ENCODE measurements around the gene PI16. TPM values are rescaled to one million over a fixed set of nuclear protein-coding genes. Genes with fewer than 3 reads are reported as not detected.

The PI16 gene
- total RNA-seq, 1 donor from 2014 or later: not detected

DNA sequence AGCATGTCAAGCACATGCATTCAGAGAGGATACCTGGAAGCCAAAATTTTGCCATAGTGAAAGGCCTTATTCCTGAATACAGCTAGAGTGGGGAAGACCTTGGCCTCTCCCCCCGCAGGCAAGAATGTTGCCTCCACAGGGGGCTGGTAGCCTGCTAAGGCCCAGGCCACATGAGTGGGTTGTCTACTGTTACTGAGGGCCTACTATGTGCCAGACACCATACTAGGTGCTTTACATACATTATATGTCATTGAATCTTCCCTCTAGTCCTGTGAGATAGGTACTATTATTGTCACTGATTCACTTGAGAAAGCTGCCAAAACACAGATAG is 642 bp upstream of the PI16 start:
- Mint-ChIP-seq H3K27ac (no peak overlapping the region), H3K9me3 (no peaks in the 10 kb centered on the region), H3K4me3 (no peak overlapping the region), H3K27me3 (peaks cover 3% of the 10 kb centered on the region), H3K36me3 (no peaks in the 10 kb centered on the region), H3K4me1 (ENCODE audit: unreplicated experiment) (no peaks in the 10 kb centered on the region)
- TF ChIP-seq, protein P1, sequence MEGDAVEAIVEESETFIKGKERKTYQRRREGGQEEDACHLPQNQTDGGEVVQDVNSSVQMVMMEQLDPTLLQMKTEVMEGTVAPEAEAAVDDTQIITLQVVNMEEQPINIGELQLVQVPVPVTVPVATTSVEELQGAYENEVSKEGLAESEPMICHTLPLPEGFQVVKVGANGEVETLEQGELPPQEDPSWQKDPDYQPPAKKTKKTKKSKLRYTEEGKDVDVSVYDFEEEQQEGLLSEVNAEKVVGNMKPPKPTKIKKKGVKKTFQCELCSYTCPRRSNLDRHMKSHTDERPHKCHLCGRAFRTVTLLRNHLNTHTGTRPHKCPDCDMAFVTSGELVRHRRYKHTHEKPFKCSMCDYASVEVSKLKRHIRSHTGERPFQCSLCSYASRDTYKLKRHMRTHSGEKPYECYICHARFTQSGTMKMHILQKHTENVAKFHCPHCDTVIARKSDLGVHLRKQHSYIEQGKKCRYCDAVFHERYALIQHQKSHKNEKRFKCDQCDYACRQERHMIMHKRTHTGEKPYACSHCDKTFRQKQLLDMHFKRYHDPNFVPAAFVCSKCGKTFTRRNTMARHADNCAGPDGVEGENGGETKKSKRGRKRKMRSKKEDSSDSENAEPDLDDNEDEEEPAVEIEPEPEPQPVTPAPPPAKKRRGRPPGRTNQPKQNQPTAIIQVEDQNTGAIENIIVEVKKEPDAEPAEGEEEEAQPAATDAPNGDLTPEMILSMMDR (conservative IDR thresholded peaks at IDR 0.05): no peak
- no peak for DNase-seq (ENCODE audit: extremely low spot score, unreplicated experiment)

DNA sequence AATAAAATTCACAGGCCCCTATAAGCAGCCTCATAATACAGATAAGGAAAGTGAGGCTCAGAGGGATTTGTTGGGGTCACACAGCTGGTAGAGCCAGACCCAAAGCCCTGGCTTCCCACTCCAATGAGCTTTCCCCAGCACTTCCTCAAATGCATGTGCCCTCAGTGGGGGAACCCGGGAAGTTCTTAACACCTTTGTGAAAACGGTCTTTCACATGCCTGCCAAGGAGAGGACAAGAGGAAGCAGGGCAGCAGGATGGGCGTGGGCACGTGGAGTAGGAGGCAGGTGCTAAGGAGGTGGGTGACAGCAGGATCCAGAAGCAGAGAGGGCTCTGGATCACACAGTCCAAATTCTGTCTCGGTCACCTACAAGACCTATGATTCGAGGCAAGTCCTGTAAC is 598 bp downstream of the PI16 start:
- TF ChIP-seq, protein P1 (conservative IDR thresholded peaks at IDR 0.05): no peak
- H3K27me3 Mint-ChIP-seq: peaks cover 3% of the 10 kb centered on the region
- H3K9me3 Mint-ChIP-seq: no peaks in the 10 kb centered on the region
- H3K4me3 Mint-ChIP-seq: no peak overlapping the region
- no peak for DNase-seq (ENCODE audit: extremely low spot score, unreplicated experiment)
- H3K27ac Mint-ChIP-seq: no peak overlapping the region
- H3K36me3 Mint-ChIP-seq: no peaks in the 10 kb centered on the region
- H3K4me1 Mint-ChIP-seq (ENCODE audit: unreplicated experiment): no peaks in the 10 kb centered on the region

DNA sequence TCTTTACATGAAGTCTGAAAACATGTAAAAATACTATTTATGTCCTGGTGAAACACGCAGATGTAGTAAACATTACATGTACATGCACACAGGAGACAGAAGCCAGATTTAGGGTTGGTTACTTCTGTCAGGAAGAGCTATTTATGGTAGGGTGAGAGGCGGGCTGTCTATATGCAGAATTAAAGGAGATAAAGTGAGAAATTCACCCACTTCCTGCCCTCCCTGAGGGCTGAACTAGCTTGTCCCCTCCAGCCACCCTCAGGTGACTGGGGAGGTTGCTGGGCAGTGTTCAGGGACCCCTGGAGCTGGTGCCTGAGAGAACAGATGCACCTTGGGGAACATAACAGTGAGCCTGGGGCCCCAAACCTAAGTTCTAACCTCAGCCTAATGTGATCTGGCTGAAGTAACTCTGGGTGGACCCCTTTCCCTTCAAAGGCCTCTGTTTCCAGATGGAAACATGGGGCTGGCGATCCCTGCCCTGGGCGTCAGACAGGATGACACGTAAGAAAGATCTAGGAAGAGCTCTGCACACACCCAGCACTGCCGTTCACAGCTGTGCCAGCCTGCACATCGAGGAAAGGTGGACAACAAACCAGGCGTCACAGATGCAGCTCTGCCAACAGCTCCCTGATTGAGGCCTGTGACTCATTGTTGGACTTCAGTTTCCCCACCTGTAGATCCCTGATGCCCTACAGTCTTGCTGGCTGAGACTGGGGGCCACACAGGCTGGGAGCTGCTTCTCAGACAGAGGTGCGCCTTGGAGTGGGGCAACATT is 1.3 kb downstream of the PI16 start:
- no peaks in the 10 kb centered on the region for H3K36me3 Mint-ChIP-seq
- no peak overlapping the region for H3K27ac Mint-ChIP-seq
- H3K4me1 Mint-ChIP-seq (ENCODE audit: unreplicated experiment): no peaks in the 10 kb centered on the region
- no peaks in the 10 kb centered on the region for H3K9me3 Mint-ChIP-seq
- peaks cover 3% of the 10 kb centered on the region for H3K27me3 Mint-ChIP-seq
- TF ChIP-seq, protein P1 (conservative IDR thresholded peaks at IDR 0.05): no peak
- no peak for DNase-seq (ENCODE audit: extremely low spot score, unreplicated experiment)
- H3K4me3 Mint-ChIP-seq: no peak overlapping the region

DNA sequence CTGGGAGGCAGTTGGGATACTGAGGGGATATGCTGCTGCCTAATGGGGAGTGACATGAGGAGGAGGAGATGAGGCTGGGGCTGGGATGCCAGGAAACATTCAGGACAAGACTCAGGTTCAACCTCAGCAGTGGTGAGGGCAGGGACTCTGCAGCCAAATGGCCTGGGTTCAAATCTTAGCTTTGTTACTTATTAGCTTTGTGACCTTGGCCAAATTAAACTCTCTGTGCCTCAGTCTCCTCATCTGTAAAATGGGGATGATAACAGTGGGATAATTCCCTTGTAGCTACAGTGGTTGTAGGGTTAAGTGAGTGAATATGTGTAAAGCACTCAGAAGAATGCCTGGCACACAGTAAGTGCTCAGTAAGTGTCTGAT is 1.9 kb downstream of the PI16 start:
- Mint-ChIP-seq H3K9me3 (no peaks in the 10 kb centered on the region), H3K27me3 (peaks cover 3% of the 10 kb centered on the region), H3K4me1 (ENCODE audit: unreplicated experiment) (no peaks in the 10 kb centered on the region), H3K4me3 (no peak overlapping the region), H3K36me3 (no peaks in the 10 kb centered on the region), H3K27ac (no peak overlapping the region)
- TF ChIP-seq, protein P1 (conservative IDR thresholded peaks at IDR 0.05): no peak
- DNase-seq (ENCODE audit: extremely low spot score, unreplicated experiment): no peak

DNA sequence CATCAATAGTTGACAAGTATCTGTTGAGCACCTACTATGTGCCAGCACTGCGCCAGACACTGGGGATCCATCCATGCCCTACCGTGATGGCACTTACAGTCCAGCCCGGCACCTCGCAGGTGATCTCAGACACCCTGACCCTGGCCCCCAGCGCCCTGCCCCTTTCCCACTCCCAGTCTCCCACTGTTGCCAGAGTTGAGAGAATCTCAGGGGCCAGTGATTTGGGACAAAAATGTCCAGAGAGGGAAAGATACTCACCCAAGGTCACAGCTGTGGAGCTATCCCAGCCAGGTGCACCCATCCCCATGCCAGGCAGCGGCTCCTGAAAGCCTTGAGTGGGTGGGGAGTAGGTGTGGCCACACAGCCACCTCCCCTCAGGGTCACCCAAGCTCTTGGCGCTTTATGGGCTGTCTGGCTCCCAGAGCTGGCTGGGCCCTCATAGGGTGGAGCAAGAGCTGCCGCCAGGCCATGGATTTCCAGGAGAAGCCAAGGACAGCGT is 3.3 kb downstream of the PI16 start:
- TF ChIP-seq, protein P1 (conservative IDR thresholded peaks at IDR 0.05): no peak
- H3K4me1 Mint-ChIP-seq (ENCODE audit: unreplicated experiment): peaks cover 2% of the 10 kb centered on the region
- no peak overlapping the region for H3K4me3 Mint-ChIP-seq
- H3K27ac Mint-ChIP-seq: no peak overlapping the region
- no peak for DNase-seq (ENCODE audit: extremely low spot score, unreplicated experiment)
- H3K9me3 Mint-ChIP-seq: no peaks in the 10 kb centered on the region
- H3K27me3 Mint-ChIP-seq: peaks cover 3% of the 10 kb centered on the region
- H3K36me3 Mint-ChIP-seq: no peaks in the 10 kb centered on the region
